ENCODE results near the gene PLEK.
"Not testable (repeated sequence)": the region's sequence is repeated elsewhere in the genome, so short reads cannot be mapped to it uniquely, and the experiment has no call there.

Gene PLEK

GRCh38 chr2:68365087-68365486 lies at the start of gene PLEK:
Gene PLEK, plus strand, starts transcription at chr2:68365282. Its CDS starts 70 bp downstream, at chr2:68365352.
- DNase-seq = peak; percentile 98

GRCh38 chr2:68316111-68316510 lies 49.0 kb upstream of the PLEK start:
- DNase-seq = no peak

- no peak for DNase-seq
Measured at GRCh38 chr2:68317971-68318913, 46.8 kb upstream of the PLEK start.

- no peak for DNase-seq
Measured at GRCh38 chr2:68318914-68319397, 46.1 kb upstream of the PLEK start.

GRCh38 chr2:68319398-68320117 lies 45.5 kb upstream of the PLEK start, which contains the start of gene CNRIP1:
Gene CNRIP1, minus strand, starts transcription at chr2:68319949. Its CDS starts 549 bp downstream, at chr2:68319400.
- DNase-seq = no peak

GRCh38 chr2:68320118-68320641 lies 44.9 kb upstream of the PLEK start:
- no peak for DNase-seq

GRCh38 chr2:68325056-68325455 lies 40.0 kb upstream of the PLEK start:
- DNase-seq = no peak

- DNase-seq = no peak
Measured at GRCh38 chr2:68328901-68329300, 36.2 kb upstream of the PLEK start.

- no peak for DNase-seq
Measured at GRCh38 chr2:68330691-68331090, 34.4 kb upstream of the PLEK start.

GRCh38 chr2:68333009-68333408 lies 32.1 kb upstream of the PLEK start:
- DNase-seq = no peak

GRCh38 chr2:68333931-68334330 lies 31.2 kb upstream of the PLEK start:
- no peak for DNase-seq

- no peak for DNase-seq
Measured at GRCh38 chr2:68336192-68336591, 28.9 kb upstream of the PLEK start.

- DNase-seq = no peak
Measured at GRCh38 chr2:68340226-68341061, 24.6 kb upstream of the PLEK start.

- no peak for DNase-seq
Measured at GRCh38 chr2:68341062-68341329, 24.1 kb upstream of the PLEK start.

- no peak for DNase-seq
Measured at GRCh38 chr2:68341583-68341982, 23.5 kb upstream of the PLEK start.

GRCh38 chr2:68342470-68342869 lies 22.6 kb upstream of the PLEK start:
- DNase-seq = peak; percentile 13

- DNase-seq = no peak
Measured at GRCh38 chr2:68344031-68344430, 21.1 kb upstream of the PLEK start.

- DNase-seq = no peak
Measured at GRCh38 chr2:68345129-68345875, 19.8 kb upstream of the PLEK start.

GRCh38 chr2:68349091-68349490 lies 16.0 kb upstream of the PLEK start:
- not testable (repeated sequence) for DNase-seq

GRCh38 chr2:68351997-68352396 lies 13.1 kb upstream of the PLEK start:
- DNase-seq = no peak

- DNase-seq = no peak
Measured at GRCh38 chr2:68352651-68353391, 12.3 kb upstream of the PLEK start.
